Fibroblast of skin of abdomen (primary cell): ENCODE data around the gene CASP12. TPM values are rescaled to one million over a fixed set of nuclear protein-coding genes. Genes with fewer than 3 reads are reported as not detected.
A peak's percentile ranks its signal among the peaks of the same experiment; 100 is the strongest.
"Not testable (repeated sequence)": the region's sequence is repeated elsewhere in the genome, so short reads cannot be mapped to it uniquely, and the experiment has no call there.

Experiments
- DNase-seq: peaks from one replicate; pipeline ENCODE4 v3.0.0-alpha.2; 2013
- polyA plus RNA-seq, 2 experiments: library from polyadenylated mRNA; unstranded; fragments of 120-200 nt; gene quantifications; one replicate each; pipeline ENCODE4 v1.2.1, GENCODE V29; 2013; ENCODE audit not compliant: insufficient read length in 2 of 2

The CASP12 gene
- polyA plus RNA-seq (2013, experiment 1 of 2; ENCODE audit: insufficient read length), result not detected
- not detected for polyA plus RNA-seq (2013, experiment 2 of 2; ENCODE audit: insufficient read length)

- DNase-seq, result no peak
Observed at GRCh38 chr11:104897891-104898684, at the start of gene CASP12. TSS of gene CASP12 (minus strand) at chr11:104898460.

GRCh38 chr11:104946907-104947306 is 48.6 kb upstream of the CASP12 start:
- peak; percentile 53 for DNase-seq

GRCh38 chr11:104944076-104944475 is 45.8 kb upstream of the CASP12 start:
- DNase-seq, result no peak

- no peak for DNase-seq
Observed at GRCh38 chr11:104943561-104943960, 45.3 kb upstream of the CASP12 start.

GRCh38 chr11:104934594-104934993 is 36.3 kb upstream of the CASP12 start:
- DNase-seq, result no peak

- not testable (repeated sequence) for DNase-seq
Observed at GRCh38 chr11:104934073-104934472, 35.8 kb upstream of the CASP12 start.

- DNase-seq, result no peak
Observed at GRCh38 chr11:104928811-104929210, 30.6 kb upstream of the CASP12 start.

- no peak for DNase-seq
Observed at GRCh38 chr11:104926771-104927611, 28.7 kb upstream of the CASP12 start.

- DNase-seq, result no peak
Observed at GRCh38 chr11:104925850-104926249, 27.6 kb upstream of the CASP12 start.

- DNase-seq, result peak; percentile 77
Observed at GRCh38 chr11:104918113-104918824, 20.0 kb upstream of the CASP12 start.

GRCh38 chr11:104917271-104918112 is 19.2 kb upstream of the CASP12 start:
- DNase-seq, result no peak

- DNase-seq, result no peak
Observed at GRCh38 chr11:104916442-104916841, 18.2 kb upstream of the CASP12 start.

GRCh38 chr11:104912102-104912501 is 13.8 kb upstream of the CASP12 start:
- no peak for DNase-seq

GRCh38 chr11:104908186-104908531 is 9.9 kb upstream of the CASP12 start:
- DNase-seq, result no peak

GRCh38 chr11:104907521-104908185 is 9.4 kb upstream of the CASP12 start:
- peak; percentile 85 for DNase-seq

- DNase-seq, result no peak
Observed at GRCh38 chr11:104905271-104905670, 7.0 kb upstream of the CASP12 start.

- no peak for DNase-seq
Observed at GRCh38 chr11:104899226-104899625, 966 bp upstream of the CASP12 start.

GRCh38 chr11:104898685-104899013 is 389 bp upstream of the CASP12 start:
- no peak for DNase-seq

- DNase-seq, result no peak
Observed at GRCh38 chr11:104895634-104896033, 2.6 kb downstream of the CASP12 start.

- no peak for DNase-seq
Observed at GRCh38 chr11:104893876-104894275, 4.4 kb downstream of the CASP12 start.

- peak; percentile 15 for DNase-seq
Observed at GRCh38 chr11:104892723-104893511, 5.3 kb downstream of the CASP12 start.
